ENCODE measurements around the gene H19.

The H19 gene

GRCh38 chr11:1946812-1947484 is 50.7 kb downstream of the H19 start, which contains the start of gene MRPL23:
Gene MRPL23, plus strand, starts transcription at chr11:1947332. Its CDS starts 31 bp downstream, at chr11:1947363.
- no peak for DNase-seq (ENCODE audit: low spot score)

Measured in pons (tissue), 1 donor.